ENCODE data around the gene NR4A3.

Gene NR4A3

GRCh38 chr9:99813739-99814138 lies 7.9 kb upstream of the NR4A3 start:
- DNase-seq (ENCODE audit: low read depth in 2 of 3, low spot score in 2 of 3) = no peak

GRCh38 chr9:99814359-99814758 lies 7.3 kb upstream of the NR4A3 start:
- DNase-seq (ENCODE audit: low read depth in 2 of 3, low spot score in 2 of 3) = no peak

GRCh38 chr9:99816392-99816791 lies 5.3 kb upstream of the NR4A3 start:
- DNase-seq (ENCODE audit: low read depth in 2 of 3, low spot score in 2 of 3) = no peak

GRCh38 chr9:99818500-99818899 lies 3.2 kb upstream of the NR4A3 start:
- DNase-seq (ENCODE audit: low read depth in 2 of 3, low spot score in 2 of 3) = no peak

- DNase-seq (ENCODE audit: low read depth in 2 of 3, low spot score in 2 of 3) = peak; percentile 85 to 93 (median 87)
Observed at GRCh38 chr9:99819123-99819855, 2.4 kb upstream of the NR4A3 start.

GRCh38 chr9:99819856-99820684 lies 1.6 kb upstream of the NR4A3 start:
- DNase-seq (ENCODE audit: low read depth in 2 of 3, low spot score in 2 of 3) = peak in 2 of 3 experiments; percentile 82 to 85

GRCh38 chr9:99820685-99821395 lies 845 bp upstream of the NR4A3 start:
- no peak for DNase-seq (ENCODE audit: low read depth in 2 of 3, low spot score in 2 of 3)

- DNase-seq (ENCODE audit: low read depth in 2 of 3, low spot score in 2 of 3) = no peak
Observed at GRCh38 chr9:99822109-99822805, 572 bp downstream of the NR4A3 start.

- no peak for DNase-seq (ENCODE audit: low read depth in 2 of 3, low spot score in 2 of 3)
Observed at GRCh38 chr9:99822806-99823591, 1.3 kb downstream of the NR4A3 start.

- DNase-seq (ENCODE audit: low read depth in 2 of 3, low spot score in 2 of 3) = peak; percentile 64 to 80 (median 70)
Observed at GRCh38 chr9:99823681-99824377, 2.1 kb downstream of the NR4A3 start.

GRCh38 chr9:99824378-99825171 lies 2.9 kb downstream of the NR4A3 start:
- peak; percentile 52 to 65 (median 59) for DNase-seq (ENCODE audit: low read depth in 2 of 3, low spot score in 2 of 3)

- DNase-seq (ENCODE audit: low read depth in 2 of 3, low spot score in 2 of 3) = no peak
Observed at GRCh38 chr9:99825172-99826046, 3.7 kb downstream of the NR4A3 start.

- no peak for DNase-seq (ENCODE audit: low read depth in 2 of 3, low spot score in 2 of 3)
Observed at GRCh38 chr9:99826579-99826978, 4.9 kb downstream of the NR4A3 start.

- DNase-seq (ENCODE audit: low read depth in 2 of 3, low spot score in 2 of 3) = no peak
Observed at GRCh38 chr9:99827244-99827643, 5.6 kb downstream of the NR4A3 start.

GRCh38 chr9:99828054-99828416 lies 6.3 kb downstream of the NR4A3 start:
- DNase-seq (ENCODE audit: low read depth in 2 of 3, low spot score in 2 of 3) = no peak

- DNase-seq (ENCODE audit: low read depth in 2 of 3, low spot score in 2 of 3) = no peak
Observed at GRCh38 chr9:99828417-99829176, 6.9 kb downstream of the NR4A3 start.

- no peak for DNase-seq (ENCODE audit: low read depth in 2 of 3, low spot score in 2 of 3)
Observed at GRCh38 chr9:99831857-99832557, 10.3 kb downstream of the NR4A3 start.

Measured in activated CD8-positive, alpha-beta memory T cell treated with anti-CD3 and anti-CD28 coated beads for 48 hours (primary cell).